HEK293 (cell line): ENCODE data around the gene ANTKMT.

ENCODE experiments used
- BCL11B ChIP-seq: fragments of 450-650 bp; formaldehyde crosslinking; IDR thresholded peaks from 2 replicates; pipeline ENCODE4 v1.5.1; 2016; ENCODE audit warnings: low read depth, missing biosample characterization, missing genetic modification characterization
- GLIS1 ChIP-seq: fragments of 450-650 bp; formaldehyde crosslinking; IDR thresholded peaks from 2 replicates; pipeline ENCODE4 v1.5.1; 2016; ENCODE audit warnings: missing biosample characterization, missing genetic modification characterization
- KLF8 ChIP-seq: fragments of 450-650 bp; formaldehyde crosslinking; IDR thresholded peaks from 2 replicates; pipeline ENCODE4 v1.5.1; 2016; ENCODE audit warnings: missing biosample characterization, missing genetic modification characterization
- SALL2 ChIP-seq: fragments of 450-650 bp; formaldehyde crosslinking; IDR thresholded peaks from 2 replicates; pipeline ENCODE4 v1.5.0; 2017; ENCODE audit warnings: missing biosample characterization, mild to moderate bottlenecking, missing genetic modification characterization, borderline replicate concordance
- SCRT1 ChIP-seq: fragments of 450-650 bp; formaldehyde crosslinking; IDR thresholded peaks from 2 replicates; pipeline ENCODE4 v1.5.1; 2016; ENCODE audit warnings: missing biosample characterization, missing genetic modification characterization, borderline replicate concordance
- SP2 ChIP-seq: fragments of 450-650 bp; formaldehyde crosslinking; IDR thresholded peaks from 2 replicates; pipeline ENCODE4 v1.5.1; 2016; ENCODE audit warnings: missing biosample characterization, missing genetic modification characterization
- WT1 ChIP-seq: fragments of 450-650 bp; formaldehyde crosslinking; IDR thresholded peaks from 2 replicates; pipeline ENCODE4 v1.5.1; 2016; ENCODE audit warnings: missing biosample characterization, missing genetic modification characterization
- YY2 ChIP-seq: fragments of 450-650 bp; formaldehyde crosslinking; IDR thresholded peaks from 2 replicates; pipeline ENCODE4 v1.5.1; 2016; ENCODE audit warnings: missing biosample characterization, missing genetic modification characterization
- ZBTB44 ChIP-seq: fragments of 450-650 bp; IDR thresholded peaks from 2 replicates; pipeline ENCODE4 v1.5.1; 2018; ENCODE audit warnings: missing biosample characterization, mild to moderate bottlenecking, missing genetic modification characterization
- ZBTB7A ChIP-seq: fragments of 450-650 bp; formaldehyde crosslinking; IDR thresholded peaks from 2 replicates; pipeline ENCODE4 v1.5.1; 2016; ENCODE audit warnings: low read depth, missing biosample characterization, missing genetic modification characterization
- ZEB2 ChIP-seq: fragments of 450-650 bp; formaldehyde crosslinking; IDR thresholded peaks from 2 replicates; pipeline ENCODE4 v1.5.1; 2016; ENCODE audit warnings: missing biosample characterization, missing genetic modification characterization
- ZIC2 ChIP-seq: fragments of 450-650 bp; formaldehyde crosslinking; IDR thresholded peaks from 2 replicates; pipeline ENCODE4 v1.5.1; 2016; ENCODE audit warnings: missing biosample characterization, missing genetic modification characterization
- ZNF155 ChIP-seq: fragments of 450-650 bp; formaldehyde crosslinking; IDR thresholded peaks from 2 replicates; pipeline ENCODE4 v1.5.1; 2016; ENCODE audit warnings: missing biosample characterization, missing genetic modification characterization
- ZNF280C ChIP-seq: fragments of 450-650 bp; formaldehyde crosslinking; IDR thresholded peaks from 2 replicates; pipeline ENCODE4 v1.5.1; 2016; ENCODE audit warnings: missing biosample characterization, missing genetic modification characterization
- ZNF324 ChIP-seq: fragments of 450-650 bp; formaldehyde crosslinking; IDR thresholded peaks from 2 replicates; pipeline ENCODE4 v1.5.1; 2016; ENCODE audit warnings: missing biosample characterization, missing genetic modification characterization
- ZNF449 ChIP-seq: fragments of 450-650 bp; formaldehyde crosslinking; IDR thresholded peaks from 2 replicates; pipeline ENCODE4 v1.5.1; 2017; ENCODE audit warnings: missing biosample characterization, mild to moderate bottlenecking, missing genetic modification characterization, moderate library complexity
- ZNF473 ChIP-seq: fragments of 450-650 bp; formaldehyde crosslinking; IDR thresholded peaks from 2 replicates; pipeline ENCODE4 v1.5.1; 2017; ENCODE audit warnings: missing biosample characterization, missing genetic modification characterization
- ZNF558 ChIP-seq: fragments of 450-650 bp; formaldehyde crosslinking; IDR thresholded peaks from 2 replicates; pipeline ENCODE4 v1.5.1; 2016; ENCODE audit warnings: missing biosample characterization, missing genetic modification characterization
- ZNF585B ChIP-seq: fragments of 450-650 bp; formaldehyde crosslinking; IDR thresholded peaks from 2 replicates; pipeline ENCODE4 v1.5.1; 2016; ENCODE audit warnings: missing biosample characterization, missing genetic modification characterization
- ZNF623 ChIP-seq: fragments of 450-650 bp; formaldehyde crosslinking; IDR thresholded peaks from 2 replicates; pipeline ENCODE4 v1.5.1; 2016; ENCODE audit warnings: missing biosample characterization, missing genetic modification characterization
- ZNF658 ChIP-seq: fragments of 450-650 bp; formaldehyde crosslinking; IDR thresholded peaks from 2 replicates; pipeline ENCODE4; 2016; ENCODE audit warnings: missing biosample characterization, missing genetic modification characterization
- ZNF791 ChIP-seq: fragments of 450-650 bp; formaldehyde crosslinking; IDR thresholded peaks from 2 replicates; pipeline ENCODE4 v1.5.1; 2016; ENCODE audit warnings: missing biosample characterization, missing genetic modification characterization
- ZXDB ChIP-seq: fragments of 450-650 bp; formaldehyde crosslinking; IDR thresholded peaks from 2 replicates; pipeline ENCODE4 v1.5.1; 2016; ENCODE audit warnings: missing biosample characterization, missing genetic modification characterization
- TF ChIP-seq, protein P1 (sequence below): fragments of 450-650 bp; formaldehyde crosslinking; IDR thresholded peaks from 2 replicates; pipeline ENCODE4 v1.5.1; 2016; ENCODE audit warnings: missing biosample characterization, missing genetic modification characterization
- TF ChIP-seq, protein P2 (sequence below): fragments of 450-650 bp; formaldehyde crosslinking; IDR thresholded peaks from 2 replicates; pipeline ENCODE4; 2016; ENCODE audit warnings: missing biosample characterization, missing genetic modification characterization
- TF ChIP-seq, protein P3 (sequence below): fragments of 450-650 bp; formaldehyde crosslinking; IDR thresholded peaks from 2 replicates; pipeline ENCODE4 v1.5.1; 2016; ENCODE audit warnings: missing biosample characterization, missing genetic modification characterization
- TF ChIP-seq, protein P4 (sequence below): fragments of 450-650 bp; formaldehyde crosslinking; IDR thresholded peaks from 2 replicates; pipeline ENCODE4 v1.5.1; 2016; ENCODE audit warnings: missing biosample characterization, missing genetic modification characterization

ANTKMT gene

GRCh38 chr16:721765-722540 lies 1.0 kb downstream of the ANTKMT start (continued):
- TF ChIP-seq, protein P1, sequence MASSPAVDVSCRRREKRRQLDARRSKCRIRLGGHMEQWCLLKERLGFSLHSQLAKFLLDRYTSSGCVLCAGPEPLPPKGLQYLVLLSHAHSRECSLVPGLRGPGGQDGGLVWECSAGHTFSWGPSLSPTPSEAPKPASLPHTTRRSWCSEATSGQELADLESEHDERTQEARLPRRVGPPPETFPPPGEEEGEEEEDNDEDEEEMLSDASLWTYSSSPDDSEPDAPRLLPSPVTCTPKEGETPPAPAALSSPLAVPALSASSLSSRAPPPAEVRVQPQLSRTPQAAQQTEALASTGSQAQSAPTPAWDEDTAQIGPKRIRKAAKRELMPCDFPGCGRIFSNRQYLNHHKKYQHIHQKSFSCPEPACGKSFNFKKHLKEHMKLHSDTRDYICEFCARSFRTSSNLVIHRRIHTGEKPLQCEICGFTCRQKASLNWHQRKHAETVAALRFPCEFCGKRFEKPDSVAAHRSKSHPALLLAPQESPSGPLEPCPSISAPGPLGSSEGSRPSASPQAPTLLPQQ (tag by site-specific recombination) = peak; percentile 46; the same call in 1 of the 2 replicates
- TF ChIP-seq ZNF280C (no peak), ZNF558 (tag by site-specific recombination) (no peak), ZNF658 (tag by site-specific recombination) (no peak), WT1 (tag by site-specific recombination) (no peak), BCL11B (tag by site-specific recombination) (0 out of 2 replicates have a peak, but pooled peaks have one; percentile 28), GLIS1 (peak; percentile 49; the same call in 1 of the 2 replicates), ZNF473 (no peak), YY2 (tag by site-specific recombination) (no peak), ZNF155 (no peak), SP2 (tag by site-specific recombination) (peak; percentile 32; the same call in 1 of the 2 replicates), KLF8 (tag by site-specific recombination) (peak; percentile 35; the same call in 1 of the 2 replicates), SCRT1 (tag by site-specific recombination) (no peak), ZNF791 (tag by site-specific recombination) (no peak), SALL2 (tag by site-specific recombination) (no peak), ZBTB44 (tag by site-specific recombination) (no peak), ZNF324 (tag by site-specific recombination) (no peak), ZNF623 (tag by site-specific recombination) (no peak), ZXDB (no peak), ZBTB7A (tag by site-specific recombination) (no peak), ZIC2 (tag by site-specific recombination) (peak; percentile 81), ZNF449 (tag by site-specific recombination) (no peak), ZEB2 (0 out of 2 replicates have a peak, but pooled peaks have one; percentile 35), ZNF585B (tag by site-specific recombination) (no peak)
- TF ChIP-seq, protein P2, sequence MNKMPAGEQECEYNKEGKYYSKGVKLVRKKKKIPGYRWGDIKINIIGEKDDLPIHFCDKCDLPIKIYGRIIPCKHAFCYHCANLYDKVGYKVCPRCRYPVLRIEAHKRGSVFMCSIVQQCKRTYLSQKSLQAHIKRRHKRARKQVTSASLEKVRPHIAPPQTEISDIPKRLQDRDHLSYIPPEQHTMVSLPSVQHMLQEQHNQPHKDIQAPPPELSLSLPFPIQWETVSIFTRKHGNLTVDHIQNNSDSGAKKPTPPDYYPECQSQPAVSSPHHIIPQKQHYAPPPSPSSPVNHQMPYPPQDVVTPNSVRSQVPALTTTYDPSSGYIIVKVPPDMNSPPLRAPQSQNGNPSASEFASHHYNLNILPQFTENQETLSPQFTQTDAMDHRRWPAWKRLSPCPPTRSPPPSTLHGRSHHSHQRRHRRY (tag by site-specific recombination) = no peak
- TF ChIP-seq, protein P3, sequence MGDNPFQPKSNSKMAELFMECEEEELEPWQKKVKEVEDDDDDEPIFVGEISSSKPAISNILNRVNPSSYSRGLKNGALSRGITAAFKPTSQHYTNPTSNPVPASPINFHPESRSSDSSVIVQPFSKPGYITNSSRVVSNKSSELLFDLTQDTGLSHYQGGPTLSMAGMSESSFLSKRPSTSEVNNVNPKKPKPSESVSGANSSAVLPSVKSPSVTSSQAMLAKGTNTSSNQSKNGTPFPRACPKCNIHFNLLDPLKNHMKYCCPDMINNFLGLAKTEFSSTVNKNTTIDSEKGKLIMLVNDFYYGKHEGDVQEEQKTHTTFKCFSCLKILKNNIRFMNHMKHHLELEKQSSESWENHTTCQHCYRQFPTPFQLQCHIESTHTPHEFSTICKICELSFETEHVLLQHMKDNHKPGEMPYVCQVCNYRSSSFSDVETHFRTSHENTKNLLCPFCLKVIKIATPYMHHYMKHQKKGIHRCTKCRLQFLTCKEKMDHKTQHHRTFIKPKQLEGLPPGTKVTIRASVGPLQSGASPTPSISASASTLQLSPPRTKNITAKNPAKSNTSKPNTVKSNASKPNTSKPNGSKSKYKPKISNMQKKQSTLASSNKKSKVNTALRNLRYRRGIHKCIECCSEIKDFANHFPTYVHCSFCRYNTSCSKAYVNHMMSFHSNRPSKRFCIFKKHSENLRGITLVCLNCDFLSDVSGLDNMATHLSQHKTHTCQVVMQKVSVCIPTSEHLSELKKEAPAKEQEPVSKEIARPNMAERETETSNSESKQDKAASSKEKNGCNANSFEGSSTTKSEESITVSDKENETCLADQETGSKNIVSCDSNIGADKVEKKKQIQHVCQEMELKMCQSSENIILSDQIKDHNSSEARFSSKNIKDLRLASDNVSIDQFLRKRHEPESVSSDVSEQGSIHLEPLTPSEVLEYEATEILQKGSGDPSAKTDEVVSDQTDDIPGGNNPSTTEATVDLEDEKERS (tag by site-specific recombination) = no peak
- TF ChIP-seq, protein P4, sequence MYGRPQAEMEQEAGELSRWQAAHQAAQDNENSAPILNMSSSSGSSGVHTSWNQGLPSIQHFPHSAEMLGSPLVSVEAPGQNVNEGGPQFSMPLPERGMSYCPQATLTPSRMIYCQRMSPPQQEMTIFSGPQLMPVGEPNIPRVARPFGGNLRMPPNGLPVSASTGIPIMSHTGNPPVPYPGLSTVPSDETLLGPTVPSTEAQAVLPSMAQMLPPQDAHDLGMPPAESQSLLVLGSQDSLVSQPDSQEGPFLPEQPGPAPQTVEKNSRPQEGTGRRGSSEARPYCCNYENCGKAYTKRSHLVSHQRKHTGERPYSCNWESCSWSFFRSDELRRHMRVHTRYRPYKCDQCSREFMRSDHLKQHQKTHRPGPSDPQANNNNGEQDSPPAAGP = no peak
